Ovary (tissue), 9 donors: ENCODE measurements around the gene OR11L1. TPM values are rescaled to one million over a fixed set of nuclear protein-coding genes. Genes with fewer than 3 reads are reported as not detected.

ENCODE experiments used
- DNase-seq, 5 donors: peaks; one replicate each; pipeline ENCODE4 v3.0.0-alpha.2; 2019 to 2020
- H3K27ac ChIP-seq, 2 donors: fragments of 200-600 bp; one replicate each; pipeline versions ENCODE4 v1.5.1 to v1.8.0; 2019 to 2022
- H3K27me3 ChIP-seq: fragments of 200-600 bp; one replicate; pipeline ENCODE4 v1.8.0; 2022
- H3K36me3 ChIP-seq: fragments of 200-600 bp; sonication (generic); one replicate; pipeline ENCODE4 v1.5.1; 2019
- H3K4me1 ChIP-seq: one replicate; pipeline ENCODE4 v1.8.1; 2013; ENCODE audit warnings: mild to moderate bottlenecking, moderate library complexity; ENCODE audit not compliant: insufficient read depth
- H3K4me3 ChIP-seq: fragments of 200-600 bp; sonication (generic); one replicate; pipeline ENCODE4 v1.5.1; 2017
- H3K9me3 ChIP-seq, 2 donors: fragments of 200-600 bp in 1 of 2; sonication (generic) in 1 of 2; one replicate each; pipeline versions ENCODE4 v1.5.1 to v1.8.1; 2013 to 2019; ENCODE audit warnings: mild to moderate bottlenecking in 1 of 2, moderate library complexity in 1 of 2
- EP300 ChIP-seq: sonication (generic); formaldehyde crosslinking; IDR thresholded peaks from one replicate; pipeline ENCODE4 v1.6.1; 2017; ENCODE audit warnings: antibody characterized with exemption
- POLR2A ChIP-seq: fragments of 450-650 bp; IDR thresholded peaks from one replicate; pipeline ENCODE4 v1.6.1; 2017; ENCODE audit warnings: antibody characterized with exemption, mild to moderate bottlenecking, moderate library complexity
- WGBS, 3 donors: extraction: QIAGEN DNeasy Blood & Tissue Kit in 1 of 3; methylation state at CpG; one replicate each; pipeline versions ENCODE4 v1.1.5 to v1.1.7; 2013 to 2017; 5-methylcytosine and 5-hydroxymethylcytosine counted together
- intact Hi-C, 4 donors: fragments of 100-400 bp; cut with DNase I; formaldehyde crosslinking; loops; one replicate each; pipeline versions ENCODE4 v1.11.0 to v1.15.1; 2022 to 2023
- polyA plus RNA-seq, 2 donors: library from polyadenylated mRNA; stranded (reverse); fragments of 200-250 nt in 1 of 2; fragments of 350-450 nt in 1 of 2; fragmentation: Illumina TruSeq in 1 of 2; extraction: RNeasy Lipid Tissue Mini Kit (QIAGEN cat#74804) in 1 of 2; gene quantifications; one replicate each; pipeline ENCODE4 v1.2.3, GENCODE V29; 2013 to 2014
- total RNA-seq, 7 donors: library from RNA; depleted of rRNA in 2 of 7; stranded (reverse); fragments of >200 nt in 2 of 7; fragmentation: NEBNext Ultra II Directional in 3 of 7; extraction: Animal tissue kit (Norgen Biotek cat#: 25700) in 3 of 7; gene quantifications; one replicate each; pipeline versions ENCODE4 v1.1.0 to v1.2.4, GENCODE V29; 2016 to 2023
- TF ChIP-seq, protein P1 (sequence below), 3 donors: fragments of 450-650 bp in 2 of 3; fragments of 200-600 bp in 1 of 3; IDR thresholded peaks; one replicate each; pipeline versions ENCODE4 v1.5.1 to v1.8.0; 2016 to 2022; ENCODE audit warnings: antibody characterized with exemption in 3 of 3, mild to moderate bottlenecking in 1 of 3
- donor health status: DM: no; HTN: no; CAD: no; lungs with moderate emphysema.
- donor health status: DM: no; HTN: no; CAD: no.
- donor health status: Bipolar disorder and iron deficiency.
- donor health status: DM: yes; HTN: yes; CAD: no.
- donor health status: DM: no; HTN: no; CAD: no.
- donor health status: DM: yes; HTN: yes; CAD: no.

The OR11L1 gene
- total and polyA plus RNA-seq, 9 donors, result not detected

DNA sequence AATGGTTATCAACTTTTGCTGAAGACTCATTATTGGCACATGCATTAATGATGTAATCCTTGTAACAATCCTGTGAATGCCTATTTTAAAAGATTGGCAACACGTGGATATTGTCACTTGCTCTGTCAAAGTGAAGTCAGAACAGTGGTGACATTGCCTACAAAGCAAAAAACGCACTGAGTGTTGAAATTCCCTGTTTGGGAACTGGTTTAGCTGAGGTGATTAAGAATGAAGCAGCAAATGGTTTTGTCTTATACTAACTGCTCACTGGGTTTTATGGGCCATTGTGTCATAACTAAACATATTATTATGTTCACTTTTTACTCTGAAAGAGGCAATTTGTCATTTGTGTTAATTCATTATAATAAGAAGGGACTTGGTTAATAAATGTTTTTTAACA lies 29.1 kb downstream of the OR11L1 start:
- no peaks in the 10 kb centered on the region for H3K36me3 ChIP-seq
- H3K27ac ChIP-seq, result no peak overlapping the region
- WGBS, 3 donors, result 48 to 53% (median 51%) methylated on average over 2 of the region's 2 CpGs
- TF ChIP-seq, protein P1, sequence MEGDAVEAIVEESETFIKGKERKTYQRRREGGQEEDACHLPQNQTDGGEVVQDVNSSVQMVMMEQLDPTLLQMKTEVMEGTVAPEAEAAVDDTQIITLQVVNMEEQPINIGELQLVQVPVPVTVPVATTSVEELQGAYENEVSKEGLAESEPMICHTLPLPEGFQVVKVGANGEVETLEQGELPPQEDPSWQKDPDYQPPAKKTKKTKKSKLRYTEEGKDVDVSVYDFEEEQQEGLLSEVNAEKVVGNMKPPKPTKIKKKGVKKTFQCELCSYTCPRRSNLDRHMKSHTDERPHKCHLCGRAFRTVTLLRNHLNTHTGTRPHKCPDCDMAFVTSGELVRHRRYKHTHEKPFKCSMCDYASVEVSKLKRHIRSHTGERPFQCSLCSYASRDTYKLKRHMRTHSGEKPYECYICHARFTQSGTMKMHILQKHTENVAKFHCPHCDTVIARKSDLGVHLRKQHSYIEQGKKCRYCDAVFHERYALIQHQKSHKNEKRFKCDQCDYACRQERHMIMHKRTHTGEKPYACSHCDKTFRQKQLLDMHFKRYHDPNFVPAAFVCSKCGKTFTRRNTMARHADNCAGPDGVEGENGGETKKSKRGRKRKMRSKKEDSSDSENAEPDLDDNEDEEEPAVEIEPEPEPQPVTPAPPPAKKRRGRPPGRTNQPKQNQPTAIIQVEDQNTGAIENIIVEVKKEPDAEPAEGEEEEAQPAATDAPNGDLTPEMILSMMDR (IDR thresholded peaks at IDR 0.05), result no peak
- TF ChIP-seq POLR2A (no peak), EP300 (no peak)
- H3K4me1 ChIP-seq, result no peaks in the 10 kb centered on the region
- no peaks in the 10 kb centered on the region for H3K27me3 ChIP-seq
- DNase-seq, result no peak
- intact Hi-C loops, result no loop called here
- no peaks in the 10 kb centered on the region for H3K9me3 ChIP-seq
- H3K4me3 ChIP-seq, result no peak overlapping the region

DNA sequence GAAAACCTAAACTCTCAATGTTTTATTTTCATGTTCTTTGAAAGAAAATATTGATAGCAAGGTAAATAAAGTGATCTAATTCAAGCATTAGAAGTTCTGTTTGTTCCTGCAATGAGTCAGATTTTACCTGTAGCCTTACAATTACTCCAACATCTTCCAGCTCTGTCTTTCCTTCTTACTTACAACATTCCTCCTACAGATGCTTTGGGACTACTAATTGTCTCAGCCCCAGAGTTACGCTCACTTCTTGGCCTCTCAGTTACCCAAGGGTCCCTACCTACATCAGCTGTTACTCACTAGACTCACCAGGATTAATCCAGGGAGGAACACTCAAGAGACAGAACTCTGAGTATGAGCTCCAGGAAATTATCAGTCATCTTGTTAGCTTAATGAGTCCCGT lies 44.2 kb downstream of the OR11L1 start:
- Histone ChIP-seq H3K36me3 (no peaks in the 10 kb centered on the region), H3K27me3 (no peaks in the 10 kb centered on the region), H3K27ac (no peak overlapping the region), H3K9me3 (no peaks in the 10 kb centered on the region), H3K4me1 (no peaks in the 10 kb centered on the region), H3K4me3 (no peak overlapping the region)
- DNase-seq, result no peak
- TF ChIP-seq, protein P1 (IDR thresholded peaks at IDR 0.05), result no peak
- TF ChIP-seq EP300, result no peak
- TF ChIP-seq POLR2A, result no peak
- WGBS, 3 donors, result 29 to 34% (median 33%) methylated on average over 2 of the region's 2 CpGs
- intact Hi-C loops, result no loop called here

Other genes starting within 250 kb of the OR11L1 start
- not detected for gene OR2G3, start 236.3 kb downstream of the OR11L1 start, total RNA-seq
- gene OR2G3, start 236.3 kb downstream of the OR11L1 start, polyA plus RNA-seq, result not detected
- not detected for gene OR13G1, start 162.2 kb downstream of the OR11L1 start, total RNA-seq
- gene OR13G1, start 162.2 kb downstream of the OR11L1 start, polyA plus RNA-seq, result not detected
- not detected for gene OR6F1, start 125.2 kb downstream of the OR11L1 start, total RNA-seq
- not detected for gene OR6F1, start 125.2 kb downstream of the OR11L1 start, polyA plus RNA-seq
- gene OR14K1, start 103.3 kb downstream of the OR11L1 start, total RNA-seq, result not detected
- gene OR14K1, start 103.3 kb downstream of the OR11L1 start, polyA plus RNA-seq, result not detected
- gene OR14A2, start 93.8 kb downstream of the OR11L1 start, total RNA-seq, result not detected
- not detected for gene OR14A2, start 93.8 kb downstream of the OR11L1 start, polyA plus RNA-seq
- gene OR1C1, start 81.3 kb downstream of the OR11L1 start, total RNA-seq, result not detected
- not detected for gene OR1C1, start 81.3 kb downstream of the OR11L1 start, polyA plus RNA-seq
- gene OR14A16, start 17.8 kb downstream of the OR11L1 start, total RNA-seq, result not detected
- not detected for gene OR14A16, start 17.8 kb downstream of the OR11L1 start, polyA plus RNA-seq
- gene TRIM58, start 15.3 kb upstream of the OR11L1 start, total RNA-seq, result 1 to 10 TPM in 1 of 7 donors, under 1 TPM in 6; 0.13 to 3.2 (median 0.41) TPM
- under 1 TPM; 0.13 to 0.35 TPM for gene TRIM58, start 15.3 kb upstream of the OR11L1 start, polyA plus RNA-seq
- under 1 TPM in 2 of 7 donors, not detected in 5; 0.25 to 0.46 TPM for gene OR2W3, start 53.7 kb upstream of the OR11L1 start, total RNA-seq
- under 1 TPM in 1 of 2 donors, not detected in 1; 0.22 TPM for gene OR2W3, start 53.7 kb upstream of the OR11L1 start, polyA plus RNA-seq
- gene OR2T8, start 78.4 kb upstream of the OR11L1 start, total RNA-seq, result not detected
- gene OR2T8, start 78.4 kb upstream of the OR11L1 start, polyA plus RNA-seq, result not detected
- gene OR2AJ1, start 83.0 kb upstream of the OR11L1 start, total RNA-seq, result not detected
- gene OR2AJ1, start 83.0 kb upstream of the OR11L1 start, polyA plus RNA-seq, result not detected
- gene OR2L8, start 107.0 kb upstream of the OR11L1 start, total RNA-seq, result under 1 TPM in 1 of 7 donors, not detected in 6; 0.34 TPM
- gene OR2L8, start 107.0 kb upstream of the OR11L1 start, polyA plus RNA-seq, result not detected
- under 1 TPM in 2 of 7 donors, not detected in 5; 0.36 to 0.80 TPM for gene OR2AK2, start 123.3 kb upstream of the OR11L1 start, total RNA-seq
- gene OR2AK2, start 123.3 kb upstream of the OR11L1 start, polyA plus RNA-seq, result not detected
- under 1 TPM in 1 of 7 donors, not detected in 6; 0.23 TPM for gene OR2L5, start 171.8 kb upstream of the OR11L1 start, total RNA-seq
- gene OR2L5, start 171.8 kb upstream of the OR11L1 start, polyA plus RNA-seq, result not detected
- under 1 TPM in 5 of 7 donors, not detected in 2; 0.08 to 0.69 (median 0.17) TPM for gene OR2L2, start 188.2 kb upstream of the OR11L1 start, total RNA-seq
- gene OR2L2, start 188.2 kb upstream of the OR11L1 start, polyA plus RNA-seq, result under 1 TPM in 1 of 2 donors, not detected in 1; 0.12 TPM
- under 1 TPM in 4 of 7 donors, not detected in 3; 0.08 to 0.24 (median 0.16) TPM for gene OR2L3, start 204.9 kb upstream of the OR11L1 start, total RNA-seq
- not detected for gene OR2L3, start 204.9 kb upstream of the OR11L1 start, polyA plus RNA-seq